GM19372 (cell line): ENCODE results near the gene RELL2.

Experiments used
- ATAC-seq: cut with Tn5 transposase; IDR thresholded peaks from one replicate; pipeline ENCODE4 v1.9.1; 2021; ENCODE audit warnings: mild to moderate bottlenecking, low read depth, moderate library complexity; ENCODE audit not compliant: unreplicated experiment

The RELL2 gene

DNA sequence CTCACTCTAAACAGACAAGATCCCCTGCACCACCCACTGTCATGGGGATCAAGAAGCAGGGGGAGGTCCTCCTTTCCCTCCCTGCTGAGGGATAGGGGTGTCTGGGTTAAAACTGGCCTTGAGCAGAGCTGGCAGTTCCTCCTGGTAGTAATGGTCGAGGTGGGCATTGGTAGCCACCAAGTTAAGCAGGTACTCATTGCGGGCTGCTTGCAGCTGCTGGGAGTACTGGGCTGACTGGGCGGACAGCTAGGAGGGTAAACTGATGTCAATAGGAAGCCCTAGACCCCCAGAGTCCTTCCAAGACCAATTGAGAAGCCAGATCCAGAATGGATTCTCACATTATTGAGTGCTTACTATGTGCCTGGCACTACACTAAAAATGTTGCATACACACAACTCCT, 11.1 kb downstream of the RELL2 start:
- no peak for ATAC-seq

GRCh38 chr5:141649056-141649688, 12.4 kb downstream of the RELL2 start:
- ATAC-seq, result no peak

DNA sequence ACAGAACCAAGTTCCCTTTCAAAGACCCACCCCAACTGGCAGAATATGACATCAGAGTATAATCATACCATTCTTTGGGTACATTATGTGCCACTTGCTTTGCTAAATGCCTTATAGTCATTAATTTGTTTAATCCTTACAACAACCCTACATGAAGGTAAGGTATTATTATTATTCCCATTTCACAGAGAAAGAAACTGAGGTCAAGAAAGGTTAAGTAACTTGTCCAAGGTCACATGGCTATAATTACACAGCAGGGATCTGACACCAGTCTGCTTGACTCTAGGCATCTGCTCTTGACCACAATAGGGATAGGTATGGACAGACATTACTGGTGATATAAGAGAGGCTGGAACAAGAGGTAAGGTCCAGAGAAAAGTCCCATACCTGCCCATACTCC, 13.2 kb downstream of the RELL2 start:
- ATAC-seq, result no peak

DNA sequence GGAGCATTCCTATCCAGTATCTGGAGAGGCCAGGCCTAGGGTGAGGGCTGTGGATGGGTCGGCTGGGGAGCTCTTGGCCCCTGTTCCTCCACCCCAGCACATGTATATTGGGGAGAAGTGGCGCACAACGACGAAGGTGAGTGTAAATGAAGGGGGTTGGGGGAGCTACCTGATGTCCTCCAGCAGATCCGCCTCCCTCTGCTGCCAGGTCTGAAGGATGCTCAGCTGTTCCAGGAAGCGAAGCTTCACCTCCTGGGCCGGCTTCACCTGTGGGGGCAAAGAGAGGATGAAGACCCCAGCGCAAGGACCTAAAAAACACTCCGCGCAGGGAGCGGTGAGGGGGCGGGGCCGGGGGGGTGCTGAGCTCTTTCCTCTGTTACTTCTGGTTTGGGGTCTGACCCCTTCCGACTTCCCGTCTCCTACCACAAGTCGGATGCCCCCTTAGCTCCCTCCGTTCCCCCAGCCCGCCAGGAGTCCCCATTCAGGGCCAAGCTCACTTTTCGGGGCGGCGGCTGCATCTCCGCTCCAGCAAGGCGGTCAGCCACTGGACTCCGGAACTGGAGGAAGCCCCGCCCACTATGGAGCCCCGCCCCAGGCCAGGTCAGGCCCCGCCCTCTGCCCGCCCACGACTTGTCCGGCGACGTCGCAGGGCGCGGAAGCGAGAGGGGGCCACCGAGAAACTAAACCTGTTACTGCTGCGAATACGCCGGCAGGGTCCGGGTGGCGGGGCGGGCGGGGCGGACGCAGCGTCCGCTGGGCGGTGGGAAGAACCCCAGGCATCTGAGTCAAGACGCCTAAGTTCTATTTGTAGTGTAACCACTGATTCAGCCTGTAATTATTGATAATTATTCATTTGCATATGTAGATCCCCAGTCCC, 14.3 kb downstream of the RELL2 start, which contains the start of gene FCHSD1:
TSS of gene FCHSD1 (minus strand) at position 568 of the 877 bp plus-strand sequence. CDS start at position 518, 50 bp downstream.
- peak; percentile 97 for ATAC-seq

GRCh38 chr5:141651728-141652105, 14.9 kb downstream of the RELL2 start:
- ATAC-seq, result no peak

DNA sequence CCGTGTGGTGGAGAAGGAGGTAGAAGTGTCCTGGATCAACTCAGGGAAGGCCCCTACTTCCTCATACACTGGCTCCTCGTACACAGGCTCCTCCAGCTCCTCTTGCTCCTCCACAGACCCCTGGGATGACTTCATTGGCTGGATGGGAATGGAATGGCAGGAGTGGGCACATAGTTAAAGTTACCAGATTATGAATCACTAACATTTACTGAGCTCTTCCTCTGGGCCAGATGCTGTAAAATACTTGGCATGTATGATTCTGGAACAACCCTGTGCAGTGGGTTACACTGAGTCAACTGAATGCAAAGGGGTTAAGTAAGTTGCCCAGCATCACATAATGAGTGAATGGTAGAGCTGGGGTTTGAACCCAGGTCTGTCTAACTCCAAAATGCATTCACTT, 17.5 kb downstream of the RELL2 start:
- no peak for ATAC-seq

DNA sequence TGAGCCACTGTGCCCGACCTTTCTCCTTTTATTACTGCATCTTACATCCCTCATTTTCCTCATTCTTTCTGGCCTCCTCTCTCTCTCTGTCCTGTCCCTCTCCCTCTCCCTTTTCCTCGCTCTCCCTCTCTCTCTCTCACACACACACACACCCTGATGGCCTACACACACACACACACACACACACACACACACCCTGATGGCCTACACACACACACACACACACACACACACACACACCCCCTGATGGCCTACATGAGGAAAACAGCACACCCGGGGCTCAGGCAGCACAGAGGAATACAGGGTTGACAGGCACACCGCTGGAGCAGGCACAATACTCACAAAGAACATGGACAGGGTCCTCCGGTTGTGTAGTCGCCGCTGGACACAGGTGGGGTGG, 18.2 kb downstream of the RELL2 start:
- no peak for ATAC-seq

GRCh38 chr5:141656396-141656795, 19.6 kb downstream of the RELL2 start:
- no peak for ATAC-seq

DNA sequence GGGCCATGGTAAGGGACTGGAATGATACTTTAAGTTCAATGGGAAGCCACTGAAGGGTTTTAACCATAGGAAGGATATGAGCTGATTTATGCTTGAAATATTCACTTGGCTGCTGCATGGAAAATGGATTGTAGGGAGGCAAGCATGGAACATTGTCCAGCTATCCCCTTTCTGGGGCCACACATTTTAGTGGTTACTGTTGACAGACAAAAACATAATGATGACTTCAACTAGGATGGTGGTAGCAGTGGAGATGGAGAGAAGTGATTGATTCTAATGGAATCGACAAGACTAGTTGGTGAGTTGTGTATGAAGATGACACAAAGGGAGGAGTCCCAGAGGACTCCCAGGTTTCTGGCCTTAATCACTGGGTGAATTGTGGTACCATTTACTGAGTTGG, 20.6 kb downstream of the RELL2 start:
- ATAC-seq, result no peak

DNA sequence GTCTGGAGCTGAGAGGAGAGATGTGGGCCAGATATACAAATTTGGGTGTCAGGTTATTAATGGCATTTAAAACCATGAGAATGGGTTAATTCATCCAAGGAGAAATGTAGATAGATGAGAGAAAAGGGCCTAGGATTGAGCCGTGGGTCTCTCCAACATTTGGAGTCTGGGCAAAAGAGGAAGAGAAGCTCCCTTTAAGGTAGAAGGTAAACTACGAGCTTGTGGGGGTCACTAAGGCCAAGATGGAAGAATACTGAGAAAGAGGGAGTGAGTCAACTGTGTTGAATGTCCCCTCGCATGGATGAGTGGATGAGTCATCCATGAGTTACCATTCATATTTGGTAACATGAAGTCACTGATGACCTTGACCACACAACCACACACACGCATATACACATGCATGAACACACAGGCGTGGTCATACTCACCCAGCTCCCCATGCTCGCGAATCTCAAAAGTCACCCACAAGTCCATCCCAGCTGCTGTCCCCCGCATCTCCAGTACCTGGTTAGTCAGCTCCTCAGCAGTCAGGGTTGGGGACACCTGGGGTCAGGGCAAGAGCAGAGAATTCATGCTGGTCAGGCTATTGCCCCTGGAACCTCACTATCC, 21.2 kb downstream of the RELL2 start:
- ATAC-seq, result no peak

GRCh38 chr5:141662028-141662427, 25.2 kb downstream of the RELL2 start:
- ATAC-seq, result no peak

- ATAC-seq, result no peak
These were observed 26.7 kb downstream of the RELL2 start for GRCh38 chr5:141663506-141663905.

- peak; percentile 99 for ATAC-seq
These were observed 28.1 kb downstream of the RELL2 start for GRCh38 chr5:141664733-141665461.

GRCh38 chr5:141665995-141666940, 29.5 kb downstream of the RELL2 start:
- no peak for ATAC-seq

DNA sequence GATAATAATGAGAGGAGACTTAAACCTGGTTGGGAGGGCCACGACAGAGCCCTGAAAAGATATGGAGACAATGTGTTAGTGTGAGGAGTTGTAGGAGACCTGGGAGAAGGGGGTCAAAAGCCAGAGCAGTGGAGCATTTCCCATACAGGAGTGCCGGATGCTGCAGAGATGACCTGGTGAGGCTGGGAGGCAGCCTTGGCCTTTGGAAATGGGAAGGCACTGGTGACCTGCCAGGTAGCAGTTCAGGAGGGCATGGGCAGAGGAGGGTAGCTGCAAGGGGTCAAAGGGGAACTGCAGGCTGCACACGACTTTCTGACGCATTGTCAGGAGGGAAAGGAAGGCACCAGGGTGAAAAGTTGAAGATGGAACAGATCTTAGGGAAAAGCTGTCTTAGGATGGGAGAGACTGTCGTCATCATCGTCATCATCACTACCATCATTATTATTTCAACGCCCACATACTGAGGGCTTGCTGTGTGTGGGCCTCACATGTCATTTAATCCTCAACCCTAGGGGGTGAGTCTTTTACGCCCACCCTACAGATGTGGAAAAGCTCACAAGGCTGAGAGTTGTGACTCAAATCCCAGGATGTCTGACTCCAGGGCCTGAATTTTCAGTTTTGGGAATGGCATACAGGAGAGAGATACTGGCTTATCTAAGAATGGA, 31.9 kb downstream of the RELL2 start:
- no peak for ATAC-seq

DNA sequence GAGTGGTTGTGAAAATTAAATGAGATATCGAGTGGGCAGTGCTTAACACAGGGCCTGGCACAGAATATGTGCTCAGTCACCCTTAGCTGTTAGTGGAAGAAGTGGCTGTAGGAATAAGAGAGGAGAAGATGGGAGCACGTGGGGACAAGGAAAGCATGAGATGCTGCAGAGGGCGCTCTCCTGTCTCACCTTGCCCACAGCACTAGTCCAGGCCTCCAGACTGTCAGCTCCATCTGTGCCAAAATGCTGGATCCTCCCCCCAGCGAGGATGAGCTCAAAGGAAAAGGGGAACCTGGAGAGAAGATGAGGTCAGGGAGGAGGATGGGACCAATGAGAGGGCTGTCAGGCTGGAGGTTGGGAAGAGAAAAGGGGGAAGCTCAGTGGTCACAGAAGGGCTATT, 32.7 kb downstream of the RELL2 start:
- ATAC-seq, result no peak

DNA sequence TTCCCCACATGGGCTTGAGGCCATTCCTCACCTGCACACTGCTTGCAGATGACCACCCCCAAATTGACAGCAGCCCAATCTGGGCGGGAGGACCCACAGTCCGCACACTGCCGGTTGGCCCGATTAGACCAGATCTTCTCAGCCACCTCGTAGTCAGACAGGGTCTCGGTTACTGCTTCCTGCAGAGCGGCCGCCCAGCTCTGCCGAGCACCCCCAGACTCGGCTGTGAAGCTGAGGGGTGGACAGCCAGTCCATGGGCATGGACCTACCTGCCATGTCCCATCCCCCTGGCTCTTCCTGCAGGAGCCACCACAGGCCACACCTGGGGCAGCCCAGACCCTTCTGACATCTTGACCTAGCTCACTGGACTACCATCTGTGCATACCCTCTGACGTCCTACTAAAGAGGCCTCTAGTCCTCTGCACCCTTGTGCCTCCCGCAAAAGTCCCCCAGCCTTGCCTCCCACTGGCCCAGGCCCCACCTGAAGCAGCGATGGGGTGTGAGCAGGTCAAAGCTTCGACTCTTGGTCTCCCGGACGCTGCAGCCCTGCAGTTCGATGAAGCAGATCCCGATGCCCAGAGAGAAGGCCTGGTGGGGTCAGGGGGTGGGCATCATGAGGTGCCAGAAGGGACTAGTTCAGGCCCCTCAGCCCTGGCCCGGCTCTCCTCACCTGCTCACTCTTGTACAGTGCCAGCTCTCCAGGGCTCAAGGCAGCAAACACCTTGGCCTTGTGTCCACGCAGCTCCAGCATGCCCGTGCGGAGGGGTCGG, 35.5 kb downstream of the RELL2 start:
- no peak for ATAC-seq
